Gastroesophageal sphincter (tissue), 4 donors: ENCODE results near the gene PRIMPOL. TPM values are rescaled to one million over a fixed set of nuclear protein-coding genes. Genes with fewer than 3 reads are reported as not detected.

Experiments used
- ATAC-seq: fragments of 150-250 bp; one replicate; pipeline ENCODE4 v1.9.1; 2016; ENCODE audit warnings: mild to moderate bottlenecking, moderate library complexity
- H3K27ac ChIP-seq, 4 donors: fragments of 200-600 bp; sonication (generic) in 3 of 4; 1 replicate in 3 of 4; 2 replicates in 1 of 4; pipeline ENCODE4 v1.5.1; 2016 to 2019
- H3K27me3 ChIP-seq: fragments of 200-600 bp; sonication (generic); one replicate; pipeline ENCODE4 v1.5.1; 2019
- H3K36me3 ChIP-seq, 2 donors: fragments of 200-600 bp; sonication (generic); one replicate each; pipeline ENCODE4 v1.5.1; 2019; ENCODE audit warnings: control low read depth in 1 of 2
- H3K4me1 ChIP-seq, 3 donors: fragments of 200-600 bp; sonication (generic); 1 replicate in 2 of 3; 2 replicates in 1 of 3; pipeline ENCODE4 v1.5.1; 2016 to 2019; ENCODE audit warnings: control low read depth in 2 of 3
- H3K4me3 ChIP-seq, 2 donors: fragments of 200-600 bp; sonication (generic); one replicate each; pipeline ENCODE4 v1.5.1; 2019; ENCODE audit warnings: mild to moderate bottlenecking in 1 of 2, moderate library complexity in 1 of 2
- H3K9me3 ChIP-seq, 3 donors: fragments of 200-600 bp; sonication (generic); one replicate each; pipeline ENCODE4 v1.5.1; 2017 to 2019; ENCODE audit warnings: control low read depth in 2 of 3
- CTCF ChIP-seq, 4 experiments: fragments of 200-600 bp in 2 of 4; fragments of 450-650 bp in 2 of 4; sonication (generic) in 1 of 4; IDR thresholded peaks; one replicate each; pipeline ENCODE4 v1.5.1; 2017 to 2019; ENCODE audit warnings: antibody characterized with exemption in 4 of 4, mild to moderate bottlenecking in 2 of 4, moderate library complexity in 2 of 4
- EP300 ChIP-seq: sonication (generic); formaldehyde crosslinking; IDR thresholded peaks from one replicate; pipeline ENCODE4 v1.6.1; 2017; ENCODE audit warnings: antibody characterized with exemption, mild to moderate bottlenecking
- POLR2A ChIP-seq, 2 donors: fragments of 450-650 bp; IDR thresholded peaks; one replicate each; pipeline ENCODE4 v1.6.1; 2017; ENCODE audit warnings: antibody characterized with exemption in 2 of 2, mild to moderate bottlenecking in 2 of 2, moderate library complexity in 1 of 2
- POLR2AphosphoS5 ChIP-seq: sonication (generic); formaldehyde crosslinking; IDR thresholded peaks from one replicate; pipeline ENCODE4 v1.6.1; 2017; ENCODE audit warnings: antibody characterized with exemption
- WGBS, 2 donors: methylation state at CpG; one replicate each; pipeline ENCODE4 v1.1.5; 2018; ENCODE audit warnings: low coverage in 1 of 2; 5-methylcytosine and 5-hydroxymethylcytosine counted together
- total RNA-seq, 4 donors: library from RNA; depleted of rRNA; stranded (reverse); fragments of >200 nt; gene quantifications; one replicate each; pipeline ENCODE4 v1.1.0, GENCODE V29; 2016

Gene PRIMPOL
- total RNA-seq, 4 donors from 2014 or later = 14.2 to 21.6 (median 16.9) TPM

GRCh38 chr4:184743650-184744049 is 94.1 kb downstream of the PRIMPOL start:
- no peak for TF ChIP-seq CTCF (IDR thresholded peaks at IDR 0.05)
- no peak for TF ChIP-seq EP300
- no peak for TF ChIP-seq POLR2AphosphoS5
- no peak for TF ChIP-seq POLR2A (IDR thresholded peaks at IDR 0.05)
- 78 to 79% methylated on average over 2 to 4 of the region's 4 CpGs for WGBS, 2 donors
- H3K27me3 ChIP-seq = no peaks in the 10 kb centered on the region
- no peak overlapping the region for H3K27ac ChIP-seq
- ATAC-seq = no peak
- no peak overlapping the region for H3K4me3 ChIP-seq
- H3K36me3 ChIP-seq = no peaks in the 10 kb centered on the region
- H3K9me3 ChIP-seq = peaks cover 0 to 7% (median 0%) of the 10 kb centered on the region in 3 donors
- peaks cover 0 to 33% (median 9%) of the 10 kb centered on the region in 3 donors for H3K4me1 ChIP-seq

- 70 to 100% methylated on average over 3 to 6 of the region's 10 CpGs for WGBS, 2 donors
- TF ChIP-seq EP300 (no peak), POLR2AphosphoS5 (no peak), CTCF (IDR thresholded peaks at IDR 0.05) (no peak), POLR2A (IDR thresholded peaks at IDR 0.05) (no peak)
- Histone ChIP-seq H3K36me3 (no peaks in the 10 kb centered on the region), H3K27me3 (no peaks in the 10 kb centered on the region), H3K9me3 (peaks cover 0 to 7% (median 0%) of the 10 kb centered on the region in 3 donors), H3K4me3 (no peak overlapping the region), H3K27ac (no peak overlapping the region), H3K4me1 (peaks cover 0 to 38% (median 9%) of the 10 kb centered on the region in 3 donors)
- no peak for ATAC-seq
These were observed 94.7 kb downstream of the PRIMPOL start for GRCh38 chr4:184744236-184744635.

Other genes starting within 250 kb of the PRIMPOL start
- 10 to 100 TPM; 34.1 to 41.7 (median 35.4) TPM for gene IRF2, start 175.2 kb upstream of the PRIMPOL start, total RNA-seq
- gene CASP3, start 291 bp upstream of the PRIMPOL start, total RNA-seq = 10 to 100 TPM; 12.1 to 28.5 (median 14.7) TPM
- gene CENPU, start 84.4 kb downstream of the PRIMPOL start, total RNA-seq = 1 to 10 TPM in 2 of 4 donors, under 1 TPM in 1, not detected in 1; 0.54 to 8.0 (median 1.1) TPM
- 10 to 100 TPM; 48.5 to 98.8 (median 55.3) TPM for gene ACSL1, start 176.2 kb downstream of the PRIMPOL start, total RNA-seq